22Rv1 (cell line): ENCODE measurements around the gene DMRTB1.

Experiments used
- H3K27ac ChIP-seq: fragments of 450-650 bp; 2 replicates; pipeline ENCODE4 v1.5.1; 2017
- CTCF ChIP-seq: fragments of 450-650 bp; IDR thresholded peaks from 2 replicates; pipeline ENCODE4 v1.5.1; 2017; ENCODE audit warnings: mild to moderate bottlenecking
- ZFX ChIP-seq: fragments of 450-650 bp; IDR thresholded peaks from 2 replicates; pipeline ENCODE4 v1.6.1; 2017; ENCODE audit warnings: antibody characterized with exemption, borderline replicate concordance

Gene DMRTB1

GRCh38 chr1:53502641-53503432, 43.6 kb downstream of the DMRTB1 start:
- no peak overlapping the region for H3K27ac ChIP-seq
- TF ChIP-seq ZFX, result no peak
- TF ChIP-seq CTCF, result no peak

GRCh38 chr1:53503433-53504217, 44.4 kb downstream of the DMRTB1 start:
- H3K27ac ChIP-seq, result no peak overlapping the region
- no peak for TF ChIP-seq ZFX
- TF ChIP-seq CTCF, result no peak

- TF ChIP-seq CTCF, result no peak
- no peak for TF ChIP-seq ZFX
- no peak overlapping the region for H3K27ac ChIP-seq
These were observed 45.7 kb downstream of the DMRTB1 start for GRCh38 chr1:53504901-53505300.

GRCh38 chr1:53505401-53505800, 46.2 kb downstream of the DMRTB1 start:
- TF ChIP-seq CTCF, result no peak
- no peak for TF ChIP-seq ZFX
- H3K27ac ChIP-seq, result no peak overlapping the region

GRCh38 chr1:53505891-53506290, 46.7 kb downstream of the DMRTB1 start:
- H3K27ac ChIP-seq, result no peak overlapping the region
- TF ChIP-seq CTCF (no peak), ZFX (no peak)

- H3K27ac ChIP-seq, result no peak overlapping the region
- TF ChIP-seq ZFX, result no peak
- no peak for TF ChIP-seq CTCF
These were observed 47.3 kb downstream of the DMRTB1 start for GRCh38 chr1:53506355-53507050.
